K562 (cell line): ENCODE measurements around the gene CCNDBP1. TPM values are rescaled to one million over a fixed set of nuclear protein-coding genes. Genes with fewer than 3 reads are reported as not detected.
A peak's percentile ranks its signal among the peaks of the same experiment; 100 is the strongest.

Experiments used
- ADNP ChIP-seq: fragments of 200-800 bp; sonication (Bioruptor generic); IDR thresholded peaks from 2 replicates; pipeline ENCODE4 v1.6.1; 2016; ENCODE audit warnings: missing genetic modification characterization, missing compliant biosample characterization
- ARID1B ChIP-seq: fragments of 450-650 bp; IDR thresholded peaks from 2 replicates; pipeline ENCODE4 v1.6.1; 2016; ENCODE audit warnings: antibody characterized with exemption, mild to moderate bottlenecking, inconsistent platforms
- BMI1 ChIP-seq: fragments of 150-350 bp; IDR thresholded peaks from 2 replicates; pipeline ENCODE4 v1.6.1; 2014; ENCODE audit warnings: low read length
- CBX5 ChIP-seq: IDR thresholded peaks from 2 replicates; pipeline ENCODE4 v1.6.1; 2014; ENCODE audit warnings: low read depth, borderline replicate concordance
- CBX8 ChIP-seq: fragments of 200-600 bp; sonication (generic); IDR thresholded peaks from 2 replicates; pipeline ENCODE4 v1.6.1; 2012; ENCODE audit warnings: borderline replicate concordance, mixed run types, low read depth, mild to moderate bottlenecking, moderate library complexity, mixed read lengths, low read length, control low read depth, inconsistent platforms; ENCODE audit not compliant: poor library complexity, severe bottlenecking; ENCODE audit errors: extremely low read depth
- CCAR2 ChIP-seq: fragments of 200-400 bp; formaldehyde crosslinking; IDR thresholded peaks from 2 replicates; pipeline ENCODE4 v1.6.1; 2017; ENCODE audit warnings: mild to moderate bottlenecking, low read depth, low read length
- DACH1 ChIP-seq: fragments of 450-650 bp; IDR thresholded peaks from 2 replicates; pipeline ENCODE4 v1.6.1; 2018; ENCODE audit not compliant: partially characterized antibody
- E2F3 ChIP-seq: fragments of 250-450 bp; sonication (Bioruptor Pico); IDR thresholded peaks from 2 replicates; pipeline ENCODE4 v1.4.0; 2020; ENCODE audit warnings: mild to moderate bottlenecking
- ELF4 ChIP-seq: fragments of 450-650 bp; formaldehyde crosslinking; IDR thresholded peaks from 2 replicates; pipeline ENCODE4 v1.4.0; 2022; ENCODE audit warnings: missing genetic modification characterization
- FOSL1 ChIP-seq: fragments of 200-800 bp; sonication (Bioruptor generic); conservative IDR thresholded peaks from 2 replicates; pipeline ENCODE4 v1.6.1; 2016; ENCODE audit warnings: missing genetic modification characterization, missing compliant biosample characterization
- FOXP1 ChIP-seq: sonication (generic); formaldehyde crosslinking; IDR thresholded peaks from 2 replicates; pipeline ENCODE4 v1.8.0; 2022; ENCODE audit warnings: mild to moderate bottlenecking, missing genetic modification reagents
- HNRNPL ChIP-seq: fragments of 200-400 bp; formaldehyde crosslinking; IDR thresholded peaks from 2 replicates; pipeline ENCODE4 v1.6.1; 2017; ENCODE audit warnings: low read depth, mild to moderate bottlenecking, low read length
- MNT ChIP-seq, 2 experiments: fragments of 450-650 bp; conservative IDR thresholded peaks; 2 replicates each; pipeline ENCODE4 v1.6.1; 2017; ENCODE audit warnings: mild to moderate bottlenecking in 2 of 2, moderate library complexity in 2 of 2
- NR2C1 ChIP-seq, 2 experiments: fragments of 450-650 bp; IDR thresholded peaks; 2 replicates each; pipeline ENCODE4 v1.6.1; 2017; ENCODE audit warnings: mild to moderate bottlenecking in 2 of 2, antibody characterized with exemption in 1 of 2, inconsistent platforms in 1 of 2, missing compliant biosample characterization in 1 of 2, missing genetic modification characterization in 1 of 2
- PTTG1 ChIP-seq: fragments of 450-650 bp; IDR thresholded peaks from 2 replicates; pipeline ENCODE4 v1.6.1; 2016; ENCODE audit warnings: low read depth, mild to moderate bottlenecking, missing genetic modification characterization, missing compliant biosample characterization
- SAP30 ChIP-seq: fragments of 200-600 bp; sonication (generic); IDR thresholded peaks from 2 replicates; pipeline ENCODE4 v1.6.1; 2012; ENCODE audit warnings: borderline replicate concordance, low read depth, mild to moderate bottlenecking, moderate library complexity, low read length, control low read depth, inconsistent platforms; ENCODE audit not compliant: insufficient read depth, poor library complexity, severe bottlenecking
- SMAD2 ChIP-seq: fragments of 150-350 bp; IDR thresholded peaks from 2 replicates; pipeline ENCODE4 v1.6.1; 2014; ENCODE audit warnings: low read depth, mild to moderate bottlenecking, low read length
- STAT5A ChIP-seq: IDR thresholded peaks from 2 replicates; pipeline ENCODE4 v1.6.1; 2012; ENCODE audit warnings: low read length, inconsistent platforms, borderline replicate concordance
- TEAD4 ChIP-seq, 2 experiments: sonication (generic) in 1 of 2; formaldehyde crosslinking in 1 of 2; IDR thresholded peaks; 2 replicates each; pipeline versions ENCODE4 v1.6.1 to v1.8.0; 2012 to 2022; ENCODE audit warnings: borderline replicate concordance in 1 of 2, inconsistent platforms in 1 of 2, low read length in 1 of 2, mild to moderate bottlenecking in 1 of 2, missing genetic modification reagents in 1 of 2
- TFAM ChIP-seq: fragments of 250-450 bp; sonication (Bioruptor Pico); conservative IDR thresholded peaks from 2 replicates; pipeline ENCODE4 v1.5.0; 2021; ENCODE audit warnings: mild to moderate bottlenecking, moderate library complexity
- XRCC4 ChIP-seq: IDR thresholded peaks from one replicate; pipeline ENCODE4 v1.6.1; 2011; ENCODE audit not compliant: insufficient read depth, insufficient read length; ENCODE audit errors: extremely low read depth
- ZNF232 ChIP-seq: sonication (generic); formaldehyde crosslinking; IDR thresholded peaks from 2 replicates; pipeline ENCODE4 v1.8.0; 2022; ENCODE audit warnings: mild to moderate bottlenecking, missing genetic modification reagents
- ZNF239 ChIP-seq: fragments of 250-450 bp; sonication (Bioruptor Pico); IDR thresholded peaks from 2 replicates; pipeline ENCODE4 v1.4.0; 2020; ENCODE audit warnings: mild to moderate bottlenecking
- ZNF408 ChIP-seq: fragments of 250-450 bp; sonication (Bioruptor Pico); IDR thresholded peaks from 2 replicates; pipeline ENCODE4 v1.4.0; 2020; ENCODE audit warnings: low read depth, mild to moderate bottlenecking, moderate library complexity
- ZNF518B ChIP-seq: fragments of 250-450 bp; sonication (Bioruptor Pico); IDR thresholded peaks from 2 replicates; pipeline ENCODE4 v1.5.0; 2021; ENCODE audit warnings: mild to moderate bottlenecking, moderate library complexity
- ZNF57 ChIP-seq: fragments of 450-650 bp; formaldehyde crosslinking; IDR thresholded peaks from 2 replicates; pipeline ENCODE4 v1.4.0; 2020; ENCODE audit warnings: mild to moderate bottlenecking, moderate library complexity
- polyA plus RNA-seq, 8 experiments: library from polyadenylated mRNA; depleted of rRNA in 4 of 8; stranded (reverse) in 5 of 8; unstranded in 3 of 8; fragments of >200 nt; fragmentation: Nextera tagmentation in 2 of 8; fragmentation: Illumina TruSeq in 1 of 8; extraction: Ambion mirVana in 2 of 8; extraction: Trizol in 1 of 8; gene quantifications; 2 replicates each; pipeline versions ENCODE4 v1.2.1 to v1.2.3, GENCODE V29; 2011 to 2014; ENCODE audit warnings: inconsistent platforms in 1 of 8, missing spikeins in 1 of 8
- total RNA-seq, 7 experiments: library from RNA; depleted of rRNA in 6 of 7; stranded (reverse); fragments of >200 nt in 6 of 7; fragmentation: Illumina TruSeq in 2 of 7; extraction: Trizol in 2 of 7; gene quantifications; 2 replicates each; pipeline versions ENCODE4 v1.2.1 to v1.2.3, GENCODE V29; 2011 to 2021; ENCODE audit warnings: low replicate concordance in 1 of 7

The CCNDBP1 gene
- total and polyA plus RNA-seq, 9 of the 15 experiments (the other 6 are each of a cell fraction or from before 2014, with no cell fraction given) = 37.0 to 111 (median 55.5) TPM

- TF ChIP-seq CBX8 = no peak
- TF ChIP-seq CCAR2 = no peak
- no peak for TF ChIP-seq ZNF232
- no peak for TF ChIP-seq NR2C1 (IDR thresholded peaks at IDR 0.05)
- TF ChIP-seq NR2C1 (tag; IDR thresholded peaks at IDR 0.05) = no peak
- no peak for TF ChIP-seq PTTG1 (tag)
- no peak for TF ChIP-seq FOXP1 (CRISPR knock-in tag)
- TF ChIP-seq STAT5A = peak; percentile 21; the same call in 1 of the 2 replicates
- TF ChIP-seq ZNF239 (CRISPR knock-in tag) = no peak
- TF ChIP-seq HNRNPL = no peak
- no peak for TF ChIP-seq ADNP
- no peak for TF ChIP-seq ZNF518B
- TF ChIP-seq TEAD4 (IDR thresholded peaks at IDR 0.05; ENCODE audit: low read length) = peak; percentile 82
- TF ChIP-seq TEAD4 (CRISPR knock-in tag; IDR thresholded peaks at IDR 0.05; ENCODE audit: borderline replicate concordance) = no peak
- TF ChIP-seq CBX5 = no peak
- no peak for TF ChIP-seq DACH1
- TF ChIP-seq SMAD2 = no peak
- TF ChIP-seq MNT (conservative IDR thresholded peaks at IDR 0.05) = no peak; a peak in 1 of 4 replicates
- TF ChIP-seq ZNF408 (CRISPR knock-in tag) = no peak
- TF ChIP-seq ZNF57 (CRISPR knock-in tag) = no peak
- peak; percentile 84 for TF ChIP-seq FOSL1 (tag)
- TF ChIP-seq BMI1 = no peak
- peak; percentile 82 for TF ChIP-seq ARID1B
- TF ChIP-seq XRCC4 = no peak
- no peak for TF ChIP-seq TFAM (CRISPR knock-in tag)
- no peak for TF ChIP-seq ELF4 (CRISPR knock-in tag)
- no peak for TF ChIP-seq E2F3
- TF ChIP-seq SAP30 = no peak
Measured at GRCh38 chr15:43169888-43170287, 15.3 kb upstream of the CCNDBP1 start (continued).
